ENCODE results near the gene RIT2.

GRCh38 chr18:42977982-42978637 is 137.4 kb downstream of the RIT2 start:
- TF ChIP-seq CTCF (IDR thresholded peaks at IDR 0.05) (no peak), POLR2A (IDR thresholded peaks at IDR 0.05) (no peak), EP300 (IDR thresholded peaks at IDR 0.05) (no peak)

Measured in tibial nerve (tissue), 4 donors.